Activated CD4-positive, alpha-beta T cell treated with anti-CD3 and anti-CD28 coated beads, Interleukin-2, Interleukin-4, amounts not matched to agents 100 ng/mL and 50 ng/mL, durations not matched to agents 16 hours and 8 hours (primary cell): Measurements from ENCODE around the gene RAB11FIP4.

Source experiments
- DNase-seq: peaks from one replicate; pipeline ENCODE4 v3.0.0-alpha.2; 2020; ENCODE audit warnings: low spot score

RAB11FIP4 gene

DNA sequence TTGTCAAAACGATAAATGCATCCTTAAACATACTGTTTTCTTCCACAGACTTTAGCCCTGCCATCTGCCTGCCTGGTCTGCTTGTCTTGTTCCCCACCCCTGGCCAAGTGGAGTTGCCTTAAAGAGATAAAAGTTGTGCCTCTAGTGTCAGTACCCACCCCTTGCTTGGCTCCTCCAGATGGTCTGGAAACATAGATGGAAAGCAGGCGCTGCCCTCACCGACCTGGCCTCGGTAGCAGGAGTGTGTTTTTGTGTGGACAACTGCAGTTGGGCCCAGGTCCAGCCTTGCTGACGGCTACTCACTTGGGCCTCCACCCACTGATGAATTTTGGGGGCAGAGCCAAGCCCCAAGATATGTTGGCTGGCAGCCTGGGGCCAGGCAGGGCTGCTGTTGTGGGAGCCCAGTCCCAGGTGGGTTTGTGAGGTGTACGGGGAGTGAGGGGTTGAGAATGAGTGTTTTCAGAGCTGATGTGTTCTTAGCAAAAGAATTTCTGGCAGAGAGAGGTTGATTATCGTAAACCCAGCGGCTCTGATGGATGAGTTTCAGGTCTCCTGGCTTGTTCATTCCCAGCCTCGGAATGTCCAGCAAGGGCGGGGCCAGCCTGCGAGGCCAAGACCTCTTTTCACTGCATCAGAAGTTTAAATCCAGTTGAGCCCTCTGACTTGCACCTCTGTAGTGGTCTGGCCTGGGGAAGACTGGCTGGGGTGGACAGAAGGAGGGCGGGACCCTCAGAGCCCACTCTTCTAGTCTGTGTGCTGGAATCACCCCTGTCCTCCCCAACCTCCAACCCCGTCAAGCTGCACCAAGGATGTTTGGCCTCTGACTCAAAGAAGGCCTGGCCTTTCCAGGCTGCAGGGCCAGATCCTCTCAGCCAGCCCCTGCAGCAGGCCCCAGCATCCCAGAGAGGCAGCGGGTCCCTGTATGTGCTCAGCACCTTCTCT lies 179.7 kb downstream of the RAB11FIP4 start:
- no peak for DNase-seq

DNA sequence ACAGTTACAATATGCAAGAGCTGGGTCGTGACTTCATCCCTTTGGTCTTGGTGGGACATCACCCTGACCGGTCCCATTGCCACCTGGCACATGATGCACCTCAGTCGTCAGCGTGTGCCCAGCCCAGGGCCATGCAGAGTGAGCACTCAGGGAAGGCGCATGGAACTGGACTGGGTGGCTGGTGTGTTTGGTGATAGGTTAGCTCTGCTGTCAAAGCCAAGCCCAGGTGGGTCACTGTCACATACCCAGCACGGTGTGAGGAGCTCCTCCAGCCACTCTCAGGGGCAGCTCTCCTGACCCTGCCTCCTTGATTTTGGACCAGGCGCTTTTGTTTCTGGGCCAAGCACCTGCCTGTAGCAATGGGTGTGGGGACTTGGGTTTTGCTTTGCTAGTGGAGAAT lies 180.9 kb downstream of the RAB11FIP4 start:
- DNase-seq = no peak

DNA sequence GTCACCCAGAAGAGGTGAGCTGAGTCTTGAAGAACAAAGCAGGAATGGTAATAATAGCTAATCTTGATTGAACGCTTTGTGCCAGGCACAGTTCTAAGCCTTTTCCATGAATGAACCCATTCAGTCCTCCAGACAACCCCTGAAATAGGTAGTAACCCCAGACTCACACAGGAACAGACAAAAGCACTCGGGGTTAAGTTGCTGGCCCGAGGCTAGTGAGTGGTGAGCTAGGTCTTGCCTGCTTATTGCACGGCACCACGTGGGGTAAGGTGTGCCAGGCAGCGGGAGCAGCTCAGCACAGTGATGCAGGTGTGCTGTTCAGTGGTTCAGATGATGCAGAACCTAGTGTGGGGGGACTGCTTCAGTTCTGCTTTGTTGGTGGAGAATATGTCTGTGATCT lies 181.6 kb downstream of the RAB11FIP4 start:
- no peak for DNase-seq

DNA sequence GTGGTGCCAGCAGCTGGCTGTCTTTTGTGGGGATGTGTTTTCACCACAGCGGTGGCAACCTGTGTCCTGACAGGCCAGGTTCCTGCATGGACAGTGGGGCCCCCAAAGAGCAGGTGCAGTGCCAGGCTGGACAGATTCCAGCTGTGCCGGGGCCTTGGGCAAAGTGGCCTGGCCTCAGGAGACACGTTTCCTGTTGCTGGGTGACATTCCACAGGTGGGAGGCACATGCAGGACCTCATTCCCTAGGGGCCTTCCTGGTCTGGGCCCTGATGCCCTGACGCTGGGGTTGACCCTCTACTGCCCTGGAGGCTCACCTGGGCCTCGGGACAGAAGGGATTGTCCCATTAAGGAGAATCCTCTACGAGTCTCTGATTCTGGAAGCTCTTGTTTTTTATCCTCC lies 182.4 kb downstream of the RAB11FIP4 start:
- no peak for DNase-seq

DNA sequence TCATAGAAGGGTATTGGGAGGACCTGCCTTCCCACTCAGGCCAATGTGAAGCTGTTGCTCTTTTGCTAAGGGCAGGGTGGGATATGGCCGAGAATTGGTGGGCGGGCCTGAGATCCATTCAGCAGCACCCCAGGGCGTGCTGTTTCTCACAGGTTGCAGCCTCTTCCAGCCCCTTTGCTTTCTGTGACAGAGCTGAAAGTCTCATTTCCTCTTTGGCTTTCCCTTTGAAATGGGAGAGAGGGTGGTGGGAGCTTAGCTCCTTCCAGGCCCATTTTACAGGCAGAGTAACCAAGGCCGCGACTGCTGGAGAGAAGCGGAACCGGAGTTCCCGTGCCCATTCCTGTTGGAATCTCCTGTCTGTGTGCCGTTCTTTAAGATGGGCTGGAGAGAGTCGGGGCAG lies 183.0 kb downstream of the RAB11FIP4 start:
- DNase-seq = no peak

GRCh38 chr17:31575043-31575442 lies 183.6 kb downstream of the RAB11FIP4 start:
- DNase-seq = no peak

GRCh38 chr17:31579265-31579664 lies 187.8 kb downstream of the RAB11FIP4 start:
- no peak for DNase-seq

DNA sequence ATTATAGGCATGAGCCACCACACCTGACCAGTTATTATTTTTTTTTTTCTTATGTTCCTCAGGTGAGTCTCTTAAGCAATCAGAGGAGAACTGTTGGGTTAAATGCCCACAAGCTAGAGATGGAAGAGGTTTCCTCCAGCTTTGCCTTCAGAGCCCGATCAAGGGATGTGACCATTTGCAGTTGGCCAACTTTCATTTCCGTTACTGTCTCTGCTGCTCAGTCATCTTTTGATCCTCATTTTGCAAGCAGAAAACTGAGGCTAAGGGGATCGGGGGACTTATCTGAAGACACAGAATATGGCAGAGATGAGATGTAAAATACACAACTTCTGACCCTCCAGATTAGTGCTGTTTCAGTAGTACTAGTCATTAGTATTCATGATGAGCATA lies 188.8 kb downstream of the RAB11FIP4 start:
- DNase-seq = no peak

- DNase-seq = no peak
Observed at GRCh38 chr17:31580706-31581490, 189.4 kb downstream of the RAB11FIP4 start.

DNA sequence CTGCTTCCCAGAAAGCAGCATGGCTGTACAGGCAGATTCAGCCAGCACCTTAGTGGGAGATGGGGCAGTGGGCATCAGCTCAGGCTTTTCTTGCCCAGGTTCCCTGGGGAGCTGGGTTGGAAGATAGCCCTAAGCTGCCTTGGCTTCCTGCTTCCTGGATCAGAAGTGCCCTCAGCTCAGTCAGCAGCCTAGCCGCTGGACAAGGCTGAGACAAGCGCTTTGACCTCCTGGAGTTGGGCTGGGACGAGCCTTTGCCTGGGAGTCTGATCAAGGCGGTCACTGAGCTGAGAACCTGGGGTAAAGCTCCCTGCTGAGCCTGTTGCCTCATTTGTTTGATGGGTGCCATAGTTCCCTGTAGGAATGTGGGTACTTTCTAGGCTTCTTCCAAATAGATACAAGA lies 190.0 kb downstream of the RAB11FIP4 start:
- DNase-seq = no peak

GRCh38 chr17:31582151-31582907 lies 190.9 kb downstream of the RAB11FIP4 start:
- DNase-seq = no peak

- DNase-seq = no peak
Observed at GRCh38 chr17:31583772-31584356, 192.4 kb downstream of the RAB11FIP4 start.

DNA sequence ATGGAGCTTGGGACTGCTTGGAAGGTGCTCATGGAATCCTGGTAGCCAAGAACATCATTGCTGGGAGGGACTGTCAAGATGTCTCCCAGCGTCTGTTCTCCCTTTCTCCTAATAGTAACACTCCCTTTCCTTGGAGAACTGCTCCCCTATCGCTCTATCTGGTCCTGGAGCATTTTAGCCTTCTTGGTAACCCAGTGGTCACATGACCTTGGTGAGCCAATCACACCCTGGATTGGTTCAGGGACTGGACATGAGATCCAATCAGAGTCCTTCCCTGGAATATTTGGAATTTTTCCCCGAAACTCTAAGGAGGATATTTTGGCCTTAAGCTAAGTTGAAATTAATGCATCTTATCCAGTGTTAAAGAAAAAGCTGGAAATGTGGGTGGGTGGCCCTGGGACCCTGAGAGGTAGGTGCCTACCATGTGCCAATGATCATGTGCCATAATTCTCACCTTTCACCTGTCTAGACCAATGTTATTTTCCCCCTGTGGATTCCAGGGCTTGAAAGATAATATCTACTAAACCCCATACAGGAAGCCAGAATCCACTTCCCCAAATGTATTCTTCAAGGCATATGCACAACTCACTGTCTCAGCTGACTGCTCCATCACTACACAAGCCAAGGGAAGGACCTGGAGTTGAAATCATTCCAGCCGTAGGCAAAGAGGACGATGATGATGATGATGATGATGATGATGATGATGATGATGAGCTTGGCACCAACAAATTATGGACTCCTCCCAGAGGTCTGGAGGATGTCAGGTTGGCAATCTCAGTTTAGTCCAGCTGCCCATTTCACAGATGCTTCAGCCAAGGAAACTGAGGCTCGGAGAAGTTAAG lies 193.2 kb downstream of the RAB11FIP4 start:
- no peak for DNase-seq

GRCh38 chr17:31585280-31585630 lies 193.8 kb downstream of the RAB11FIP4 start:
- no peak for DNase-seq

DNA sequence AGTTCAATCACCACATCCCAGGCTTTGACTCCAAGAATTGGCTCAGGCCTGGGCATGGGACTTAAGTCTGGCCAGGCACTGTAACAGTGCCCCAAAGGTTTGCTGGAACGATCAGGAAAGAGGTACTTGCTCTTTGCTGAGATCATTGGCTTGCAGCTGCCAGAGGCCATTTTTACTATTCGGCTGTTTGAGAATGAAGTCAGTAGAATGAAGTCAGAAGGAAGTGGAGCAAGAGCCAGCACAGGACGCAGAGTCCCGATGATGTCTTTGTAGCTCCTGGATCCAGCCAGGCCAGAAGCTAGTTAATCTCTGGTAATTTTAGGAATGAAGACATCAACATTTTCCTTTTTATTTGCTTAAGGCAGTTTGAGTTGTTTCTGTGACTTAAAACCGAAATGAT lies 195.5 kb downstream of the RAB11FIP4 start:
- DNase-seq = no peak

- DNase-seq = no peak
Observed at GRCh38 chr17:31587462-31587861, 196.0 kb downstream of the RAB11FIP4 start.
